Fibroblast of lung (primary cell): ENCODE results near the gene RPS6KA2.

ENCODE experiments used
- EZH2 ChIP-seq: IDR thresholded peaks from 2 replicates; pipeline ENCODE4 v1.5.1; 2012; ENCODE audit warnings: low read length, control low read depth, mild to moderate bottlenecking; ENCODE audit errors: missing control alignments
- TF ChIP-seq, protein P1 (sequence below), 2 donors: IDR thresholded peaks in 1 of 2; conservative IDR thresholded peaks in 1 of 2; 1 replicate in 1 of 2; 2 replicates in 1 of 2; pipeline ENCODE4 v1.5.1; 2011 to 2012; ENCODE audit warnings: low read length in 2 of 2, control low read depth in 1 of 2, inconsistent platforms in 1 of 2, low read depth in 1 of 2, mild to moderate bottlenecking in 1 of 2

DNA sequence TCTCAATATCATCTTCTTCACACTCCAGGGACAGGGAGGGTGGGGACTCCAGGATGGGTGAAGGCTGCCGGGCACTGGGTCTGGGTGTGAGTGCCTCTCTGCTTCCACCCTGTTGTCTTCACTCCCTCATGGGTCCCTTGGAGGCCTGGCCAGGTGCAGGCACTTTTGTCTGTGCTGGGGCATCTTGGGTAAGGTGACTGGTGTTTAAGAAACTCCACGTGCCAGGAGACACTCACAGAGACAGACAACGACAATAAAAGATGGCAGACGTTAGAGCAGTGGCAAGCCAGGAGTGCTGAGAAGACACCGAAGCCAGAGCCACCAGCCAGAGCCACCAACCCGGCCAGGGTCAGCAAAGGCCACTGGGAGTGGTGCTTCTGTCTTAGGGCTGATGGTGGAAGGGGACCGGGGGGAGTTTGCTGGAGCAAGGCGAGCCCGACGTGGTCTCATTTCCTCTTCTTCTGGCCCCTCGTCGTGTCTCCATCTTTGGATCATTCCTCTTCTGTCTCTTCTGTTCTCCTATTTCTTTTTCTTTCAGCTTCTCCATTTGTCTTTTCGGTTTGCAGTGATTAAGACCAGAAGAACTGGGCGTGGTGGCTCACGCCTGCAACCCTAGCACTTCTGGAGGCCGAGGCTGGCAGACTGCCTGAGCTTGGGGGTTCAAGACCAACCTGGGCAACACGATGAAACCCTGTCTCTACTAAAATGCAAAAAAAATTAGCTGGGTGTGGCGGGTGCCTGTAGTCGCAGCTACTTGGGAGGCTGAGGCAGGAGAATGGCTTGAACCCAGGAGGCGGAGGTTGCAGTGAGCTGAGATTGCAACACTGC lies 131.3 kb downstream of the RPS6KA2 start:
- TF ChIP-seq, protein P1, sequence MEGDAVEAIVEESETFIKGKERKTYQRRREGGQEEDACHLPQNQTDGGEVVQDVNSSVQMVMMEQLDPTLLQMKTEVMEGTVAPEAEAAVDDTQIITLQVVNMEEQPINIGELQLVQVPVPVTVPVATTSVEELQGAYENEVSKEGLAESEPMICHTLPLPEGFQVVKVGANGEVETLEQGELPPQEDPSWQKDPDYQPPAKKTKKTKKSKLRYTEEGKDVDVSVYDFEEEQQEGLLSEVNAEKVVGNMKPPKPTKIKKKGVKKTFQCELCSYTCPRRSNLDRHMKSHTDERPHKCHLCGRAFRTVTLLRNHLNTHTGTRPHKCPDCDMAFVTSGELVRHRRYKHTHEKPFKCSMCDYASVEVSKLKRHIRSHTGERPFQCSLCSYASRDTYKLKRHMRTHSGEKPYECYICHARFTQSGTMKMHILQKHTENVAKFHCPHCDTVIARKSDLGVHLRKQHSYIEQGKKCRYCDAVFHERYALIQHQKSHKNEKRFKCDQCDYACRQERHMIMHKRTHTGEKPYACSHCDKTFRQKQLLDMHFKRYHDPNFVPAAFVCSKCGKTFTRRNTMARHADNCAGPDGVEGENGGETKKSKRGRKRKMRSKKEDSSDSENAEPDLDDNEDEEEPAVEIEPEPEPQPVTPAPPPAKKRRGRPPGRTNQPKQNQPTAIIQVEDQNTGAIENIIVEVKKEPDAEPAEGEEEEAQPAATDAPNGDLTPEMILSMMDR (conservative IDR thresholded peaks at IDR 0.05 in 1 of 2, IDR thresholded peaks at IDR 0.05 in 1 of 2; ENCODE audit: low read depth in 1 of 2, low read length in 2 of 2) = no peak
- TF ChIP-seq EZH2 = no peak
